Measurements from ENCODE around the gene RIMBP3C.

GRCh38 chr22:21569459-21570170 lies 18.4 kb upstream of the RIMBP3C start:
- TF ChIP-seq POLR2AphosphoS5 (IDR thresholded peaks at IDR 0.05; ENCODE audit: low read depth, low read length) (no peak), TAF1 (IDR thresholded peaks at IDR 0.05; ENCODE audit: borderline replicate concordance, insufficient read depth, low read length) (no peak), SIN3A (IDR thresholded peaks at IDR 0.05; ENCODE audit: borderline replicate concordance, insufficient read depth, low read length) (no peak), FOXP2 (optimal IDR thresholded peaks at IDR 0.05; ENCODE audit: borderline replicate concordance, extremely low read depth, extremely low read length, insufficient read depth) (no peak)
- TF ChIP-seq, protein P1, sequence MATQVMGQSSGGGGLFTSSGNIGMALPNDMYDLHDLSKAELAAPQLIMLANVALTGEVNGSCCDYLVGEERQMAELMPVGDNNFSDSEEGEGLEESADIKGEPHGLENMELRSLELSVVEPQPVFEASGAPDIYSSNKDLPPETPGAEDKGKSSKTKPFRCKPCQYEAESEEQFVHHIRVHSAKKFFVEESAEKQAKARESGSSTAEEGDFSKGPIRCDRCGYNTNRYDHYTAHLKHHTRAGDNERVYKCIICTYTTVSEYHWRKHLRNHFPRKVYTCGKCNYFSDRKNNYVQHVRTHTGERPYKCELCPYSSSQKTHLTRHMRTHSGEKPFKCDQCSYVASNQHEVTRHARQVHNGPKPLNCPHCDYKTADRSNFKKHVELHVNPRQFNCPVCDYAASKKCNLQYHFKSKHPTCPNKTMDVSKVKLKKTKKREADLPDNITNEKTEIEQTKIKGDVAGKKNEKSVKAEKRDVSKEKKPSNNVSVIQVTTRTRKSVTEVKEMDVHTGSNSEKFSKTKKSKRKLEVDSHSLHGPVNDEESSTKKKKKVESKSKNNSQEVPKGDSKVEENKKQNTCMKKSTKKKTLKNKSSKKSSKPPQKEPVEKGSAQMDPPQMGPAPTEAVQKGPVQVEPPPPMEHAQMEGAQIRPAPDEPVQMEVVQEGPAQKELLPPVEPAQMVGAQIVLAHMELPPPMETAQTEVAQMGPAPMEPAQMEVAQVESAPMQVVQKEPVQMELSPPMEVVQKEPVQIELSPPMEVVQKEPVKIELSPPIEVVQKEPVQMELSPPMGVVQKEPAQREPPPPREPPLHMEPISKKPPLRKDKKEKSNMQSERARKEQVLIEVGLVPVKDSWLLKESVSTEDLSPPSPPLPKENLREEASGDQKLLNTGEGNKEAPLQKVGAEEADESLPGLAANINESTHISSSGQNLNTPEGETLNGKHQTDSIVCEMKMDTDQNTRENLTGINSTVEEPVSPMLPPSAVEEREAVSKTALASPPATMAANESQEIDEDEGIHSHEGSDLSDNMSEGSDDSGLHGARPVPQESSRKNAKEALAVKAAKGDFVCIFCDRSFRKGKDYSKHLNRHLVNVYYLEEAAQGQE (IDR thresholded peaks at IDR 0.05; ENCODE audit: insufficient read depth in 1 of 2, low read depth in 2 of 2, low read length in 2 of 2) = no peak
